Hematopoietic multipotent progenitor cell treated with erythropoietin and hydrocortisone succinate and interleukin-3 and kit ligand, for 17 days (in vitro differentiated cells): Measurements from ENCODE around the gene S100B.
"Not testable (repeated sequence)": the region's sequence is repeated elsewhere in the genome, so short reads cannot be mapped to it uniquely, and the experiment has no call there.

Experiments
- DNase-seq: peaks from one replicate; pipeline ENCODE4 v3.0.0-alpha.2; 2015; ENCODE audit warnings: low spot score

The S100B gene

GRCh38 chr21:46604975-46605766 lies at the start of gene S100B:
Gene S100B, minus strand, starts transcription at chr21:46605082. Its CDS starts 2,667 bp downstream, at chr21:46602415.
- DNase-seq: no peak

GRCh38 chr21:46651121-46651520 lies 46.2 kb upstream of the S100B start:
- no peak for DNase-seq

- DNase-seq: no peak
Observed at GRCh38 chr21:46650476-46651098, 45.7 kb upstream of the S100B start.

GRCh38 chr21:46649356-46649755 lies 44.5 kb upstream of the S100B start:
- no peak for DNase-seq

- DNase-seq: no peak
Observed at GRCh38 chr21:46648539-46648938, 43.7 kb upstream of the S100B start.

GRCh38 chr21:46646541-46647154 lies 41.8 kb upstream of the S100B start:
- no peak for DNase-seq

GRCh38 chr21:46645840-46646239 lies 41.0 kb upstream of the S100B start:
- no peak for DNase-seq

GRCh38 chr21:46643379-46644177 lies 38.7 kb upstream of the S100B start:
- DNase-seq: no peak

- DNase-seq: no peak
Observed at GRCh38 chr21:46641656-46642055, 36.8 kb upstream of the S100B start.

- peak; percentile 13 for DNase-seq
Observed at GRCh38 chr21:46639489-46640386, 34.9 kb upstream of the S100B start.

GRCh38 chr21:46637952-46638746 lies 33.3 kb upstream of the S100B start:
- peak; percentile 15 for DNase-seq

- no peak for DNase-seq
Observed at GRCh38 chr21:46636550-46637285, 31.8 kb upstream of the S100B start.

- DNase-seq: no peak
Observed at GRCh38 chr21:46636181-46636512, 31.3 kb upstream of the S100B start.

GRCh38 chr21:46635324-46636180 lies 30.7 kb upstream of the S100B start, which contains the start of gene PRMT2:
Gene PRMT2, plus strand, starts transcription at chr21:46635674. Its CDS starts 1,278 bp downstream, at chr21:46636952.
- DNase-seq: peak; percentile 99

- DNase-seq: no peak
Observed at GRCh38 chr21:46634966-46635323, 30.1 kb upstream of the S100B start.

GRCh38 chr21:46634427-46634826 lies 29.5 kb upstream of the S100B start:
- DNase-seq: peak; percentile 6

GRCh38 chr21:46633566-46633965 lies 28.7 kb upstream of the S100B start:
- no peak for DNase-seq

- not testable (repeated sequence) for DNase-seq
Observed at GRCh38 chr21:46630915-46631314, 26.0 kb upstream of the S100B start.

- no peak for DNase-seq
Observed at GRCh38 chr21:46628868-46629267, 24.0 kb upstream of the S100B start.
